Brain microvascular endothelial cell (primary cell): ENCODE measurements around the gene UBN1.

Source experiments
- DNase-seq: peaks from one replicate; pipeline ENCODE4 v3.0.0-alpha.2; 2020
- H3K27ac ChIP-seq: fragments of 250-450 bp; sonication (Bioruptor Pico); 2 replicates; pipeline ENCODE4 v1.5.1; 2020; ENCODE audit warnings: mild to moderate bottlenecking, moderate library complexity
- H3K27me3 ChIP-seq: fragments of 250-450 bp; sonication (Bioruptor Pico); replicated peaks from 2 replicates; pipeline ENCODE4 v1.5.1; 2020; ENCODE audit warnings: mild to moderate bottlenecking
- H3K36me3 ChIP-seq: fragments of 250-450 bp; sonication (Bioruptor Pico); replicated peaks from 2 replicates; pipeline ENCODE4 v1.5.1; 2020; ENCODE audit warnings: mild to moderate bottlenecking
- H3K4me3 ChIP-seq: 2 replicates; pipeline ENCODE4 v1.5.1; 2011; ENCODE audit warnings: low read depth, mild to moderate bottlenecking, control low read depth, low read length, moderate library complexity
- in situ Hi-C: cut with HindIII; loops from 2 replicates; pipeline ENCODE4 v1.10.0; 2017; ENCODE audit warnings: low sequenced_read_pairs, low pct_ligation_motif_present
- TF ChIP-seq, protein P1 (sequence below): IDR thresholded peaks from 2 replicates; pipeline ENCODE4 v1.5.1; 2011; ENCODE audit warnings: low read depth, mild to moderate bottlenecking, moderate library complexity, low read length, control low read depth, inconsistent platforms; ENCODE audit errors: missing control alignments

The UBN1 gene, protein sequence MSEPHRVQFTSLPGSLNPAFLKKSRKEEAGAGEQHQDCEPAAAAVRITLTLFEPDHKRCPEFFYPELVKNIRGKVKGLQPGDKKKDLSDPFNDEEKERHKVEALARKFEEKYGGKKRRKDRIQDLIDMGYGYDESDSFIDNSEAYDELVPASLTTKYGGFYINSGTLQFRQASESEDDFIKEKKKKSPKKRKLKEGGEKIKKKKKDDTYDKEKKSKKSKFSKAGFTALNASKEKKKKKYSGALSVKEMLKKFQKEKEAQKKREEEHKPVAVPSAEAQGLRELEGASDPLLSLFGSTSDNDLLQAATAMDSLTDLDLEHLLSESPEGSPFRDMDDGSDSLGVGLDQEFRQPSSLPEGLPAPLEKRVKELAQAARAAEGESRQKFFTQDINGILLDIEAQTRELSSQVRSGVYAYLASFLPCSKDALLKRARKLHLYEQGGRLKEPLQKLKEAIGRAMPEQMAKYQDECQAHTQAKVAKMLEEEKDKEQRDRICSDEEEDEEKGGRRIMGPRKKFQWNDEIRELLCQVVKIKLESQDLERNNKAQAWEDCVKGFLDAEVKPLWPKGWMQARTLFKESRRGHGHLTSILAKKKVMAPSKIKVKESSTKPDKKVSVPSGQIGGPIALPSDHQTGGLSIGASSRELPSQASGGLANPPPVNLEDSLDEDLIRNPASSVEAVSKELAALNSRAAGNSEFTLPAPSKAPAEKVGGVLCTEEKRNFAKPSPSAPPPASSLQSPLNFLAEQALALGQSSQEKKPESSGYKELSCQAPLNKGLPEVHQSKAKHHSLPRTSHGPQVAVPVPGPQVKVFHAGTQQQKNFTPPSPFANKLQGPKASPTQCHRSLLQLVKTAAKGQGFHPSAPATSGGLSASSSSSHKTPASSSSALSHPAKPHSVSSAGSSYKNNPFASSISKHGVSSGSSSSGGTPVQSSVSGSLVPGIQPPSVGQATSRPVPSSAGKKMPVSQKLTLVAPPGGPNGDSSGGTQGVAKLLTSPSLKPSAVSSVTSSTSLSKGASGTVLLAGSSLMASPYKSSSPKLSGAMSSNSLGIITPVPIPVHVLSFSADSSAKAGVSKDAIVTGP (N-terminal part only)

GRCh38 chr16:4846901-4847773 lies at the start of gene UBN1, which contains the start of gene GLYR1:
UBN1 (plus strand) TSS chr16:4847481; CDS start chr16:4852918, 5,437 bp downstream.
GLYR1 (minus strand) TSS chr16:4847288; CDS start chr16:4847265, 23 bp downstream.
- TF ChIP-seq, protein P1, sequence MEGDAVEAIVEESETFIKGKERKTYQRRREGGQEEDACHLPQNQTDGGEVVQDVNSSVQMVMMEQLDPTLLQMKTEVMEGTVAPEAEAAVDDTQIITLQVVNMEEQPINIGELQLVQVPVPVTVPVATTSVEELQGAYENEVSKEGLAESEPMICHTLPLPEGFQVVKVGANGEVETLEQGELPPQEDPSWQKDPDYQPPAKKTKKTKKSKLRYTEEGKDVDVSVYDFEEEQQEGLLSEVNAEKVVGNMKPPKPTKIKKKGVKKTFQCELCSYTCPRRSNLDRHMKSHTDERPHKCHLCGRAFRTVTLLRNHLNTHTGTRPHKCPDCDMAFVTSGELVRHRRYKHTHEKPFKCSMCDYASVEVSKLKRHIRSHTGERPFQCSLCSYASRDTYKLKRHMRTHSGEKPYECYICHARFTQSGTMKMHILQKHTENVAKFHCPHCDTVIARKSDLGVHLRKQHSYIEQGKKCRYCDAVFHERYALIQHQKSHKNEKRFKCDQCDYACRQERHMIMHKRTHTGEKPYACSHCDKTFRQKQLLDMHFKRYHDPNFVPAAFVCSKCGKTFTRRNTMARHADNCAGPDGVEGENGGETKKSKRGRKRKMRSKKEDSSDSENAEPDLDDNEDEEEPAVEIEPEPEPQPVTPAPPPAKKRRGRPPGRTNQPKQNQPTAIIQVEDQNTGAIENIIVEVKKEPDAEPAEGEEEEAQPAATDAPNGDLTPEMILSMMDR: no peak
- Histone ChIP-seq H3K4me3 (peak within 1 kb of the TSS; percentile 84), H3K27me3 (no peaks in the 10 kb centered on the region), H3K36me3 (peaks cover 23% of the 10 kb centered on the region), H3K27ac (peak within 1 kb of the TSS; percentile 89)
- DNase-seq: peak; percentile 97
- in situ Hi-C loops: no loop called here

DNA sequence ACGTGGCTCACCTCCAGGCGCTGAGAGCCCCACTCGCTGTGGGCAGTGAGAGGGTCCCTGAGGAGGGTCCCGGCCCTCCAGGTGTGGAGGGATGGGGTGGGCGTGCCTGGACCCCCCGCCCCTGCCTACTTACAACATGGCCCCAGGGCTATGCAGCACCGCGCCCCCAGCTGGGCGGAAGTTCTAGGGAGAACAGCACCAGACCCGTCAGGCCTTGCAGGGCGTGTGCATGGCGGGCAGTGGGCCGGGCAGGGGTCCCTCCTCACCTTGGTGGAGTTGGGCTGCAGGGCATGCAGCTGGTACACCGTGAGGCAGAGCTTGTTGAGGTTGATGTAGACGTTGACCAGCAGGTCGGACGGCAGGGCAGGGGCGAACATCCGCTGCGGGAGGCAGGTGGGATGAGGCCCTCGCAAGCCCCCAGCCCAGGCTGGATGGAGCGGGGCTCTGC lies 49.5 kb upstream of the UBN1 start:
- no peak for DNase-seq
- Histone ChIP-seq H3K27ac (no peak overlapping the region), H3K4me3 (no peak overlapping the region), H3K27me3 (no peaks in the 10 kb centered on the region), H3K36me3 (peaks cover 7% of the 10 kb centered on the region)
- TF ChIP-seq, protein P1: no peak
- in situ Hi-C loops: no loop called here

DNA sequence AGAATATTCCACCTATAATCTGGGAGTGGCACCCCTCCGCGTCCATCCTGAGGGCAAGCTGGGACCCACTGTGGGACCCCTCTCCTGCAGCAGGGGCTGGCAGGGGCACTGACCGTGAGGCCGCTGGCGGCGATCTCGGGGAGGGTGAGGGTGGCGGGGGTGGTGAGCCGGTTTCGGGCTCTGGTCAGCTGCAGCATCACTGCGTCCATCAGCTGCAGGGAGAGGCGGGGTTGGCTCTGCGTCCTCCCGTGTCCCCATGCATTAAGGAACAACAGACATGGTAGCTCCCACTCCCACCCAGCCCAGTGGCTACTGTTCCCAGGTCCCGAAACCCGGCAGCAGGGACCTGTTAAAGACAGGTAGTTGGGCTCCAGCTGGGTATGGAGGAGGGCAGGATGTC lies 48.8 kb upstream of the UBN1 start:
- no peaks in the 10 kb centered on the region for H3K27me3 ChIP-seq
- TF ChIP-seq, protein P1: no peak
- peaks cover 7% of the 10 kb centered on the region for H3K36me3 ChIP-seq
- DNase-seq: no peak
- in situ Hi-C loops: no loop called here
- no peak overlapping the region for H3K27ac ChIP-seq
- no peak overlapping the region for H3K4me3 ChIP-seq

GRCh38 chr16:4799171-4799855 lies 48.0 kb upstream of the UBN1 start:
- DNase-seq: no peak
- TF ChIP-seq, protein P1: no peak
- in situ Hi-C loops: no loop called here
- no peak overlapping the region for H3K4me3 ChIP-seq
- no peaks in the 10 kb centered on the region for H3K27me3 ChIP-seq
- no peak overlapping the region for H3K27ac ChIP-seq
- peaks cover 9% of the 10 kb centered on the region for H3K36me3 ChIP-seq
